Brain microvascular endothelial cell (primary cell): ENCODE measurements around the gene SNRPA1.

Experiments
- DNase-seq: peaks from one replicate; pipeline ENCODE4 v3.0.0-alpha.2; 2020
- H3K27ac ChIP-seq: fragments of 250-450 bp; sonication (Bioruptor Pico); 2 replicates; pipeline ENCODE4 v1.5.1; 2020; ENCODE audit warnings: mild to moderate bottlenecking, moderate library complexity
- H3K27me3 ChIP-seq: fragments of 250-450 bp; sonication (Bioruptor Pico); replicated peaks from 2 replicates; pipeline ENCODE4 v1.5.1; 2020; ENCODE audit warnings: mild to moderate bottlenecking
- H3K36me3 ChIP-seq: fragments of 250-450 bp; sonication (Bioruptor Pico); replicated peaks from 2 replicates; pipeline ENCODE4 v1.5.1; 2020; ENCODE audit warnings: mild to moderate bottlenecking
- H3K4me3 ChIP-seq: 2 replicates; pipeline ENCODE4 v1.5.1; 2011; ENCODE audit warnings: low read depth, mild to moderate bottlenecking, control low read depth, low read length, moderate library complexity
- CTCF ChIP-seq: IDR thresholded peaks from 2 replicates; pipeline ENCODE4 v1.5.1; 2011; ENCODE audit warnings: low read depth, mild to moderate bottlenecking, moderate library complexity, low read length, control low read depth, inconsistent platforms; ENCODE audit errors: missing control alignments
- in situ Hi-C: cut with HindIII; loops from 2 replicates; pipeline ENCODE4 v1.10.0; 2017; ENCODE audit warnings: low sequenced_read_pairs, low pct_ligation_motif_present

The SNRPA1 gene

GRCh38 chr15:101244889-101245668 is 50.0 kb downstream of the SNRPA1 start:
- Histone ChIP-seq H3K4me3 (no peak overlapping the region), H3K27ac (no peak overlapping the region), H3K36me3 (peaks cover 5% of the 10 kb centered on the region), H3K27me3 (no peaks in the 10 kb centered on the region)
- no peak for DNase-seq
- no peak for TF ChIP-seq CTCF
- in situ Hi-C loops = no loop called here

GRCh38 chr15:101244036-101244781 is 50.8 kb downstream of the SNRPA1 start:
- Histone ChIP-seq H3K4me3 (no peak overlapping the region), H3K27me3 (no peaks in the 10 kb centered on the region), H3K36me3 (peaks cover 5% of the 10 kb centered on the region), H3K27ac (no peak overlapping the region)
- no peak for DNase-seq
- TF ChIP-seq CTCF = no peak
- in situ Hi-C loops = no loop called here

- no peak for TF ChIP-seq CTCF
- in situ Hi-C loops = no loop called here
- Histone ChIP-seq H3K36me3 (peaks cover 5% of the 10 kb centered on the region), H3K4me3 (no peak overlapping the region), H3K27ac (no peak overlapping the region), H3K27me3 (no peaks in the 10 kb centered on the region)
- no peak for DNase-seq
Observed at GRCh38 chr15:101243420-101243819, 51.6 kb downstream of the SNRPA1 start.

- TF ChIP-seq CTCF = no peak
- in situ Hi-C loops = no loop called here
- Histone ChIP-seq H3K27ac (no peak overlapping the region), H3K27me3 (no peaks in the 10 kb centered on the region), H3K36me3 (peaks cover 3% of the 10 kb centered on the region), H3K4me3 (no peak overlapping the region)
- no peak for DNase-seq
Observed at GRCh38 chr15:101242999-101243336, 52.1 kb downstream of the SNRPA1 start.

GRCh38 chr15:101242160-101242998 is 52.7 kb downstream of the SNRPA1 start:
- peaks cover 3% of the 10 kb centered on the region for H3K36me3 ChIP-seq
- in situ Hi-C loops = no loop called here
- TF ChIP-seq CTCF = no peak
- H3K4me3 ChIP-seq = no peak overlapping the region
- H3K27me3 ChIP-seq = no peaks in the 10 kb centered on the region
- DNase-seq = peak; percentile 41
- H3K27ac ChIP-seq = no peak overlapping the region
